ENCODE measurements around the gene HBD.
"Not testable (repeated sequence)": the region's sequence is repeated elsewhere in the genome, so short reads cannot be mapped to it uniquely, and the experiment has no call there.

Gene HBD

GRCh38 chr11:5252919-5253265 lies 18.6 kb upstream of the HBD start:
- no peak for DNase-seq

GRCh38 chr11:5252192-5252918 lies 18.1 kb upstream of the HBD start:
- no peak for DNase-seq

- DNase-seq = no peak
Observed at GRCh38 chr11:5251746-5252145, 17.5 kb upstream of the HBD start.

- no peak for DNase-seq
Observed at GRCh38 chr11:5250543-5251204, 16.4 kb upstream of the HBD start.

GRCh38 chr11:5249807-5250396 lies 15.6 kb upstream of the HBD start, which contains the start of gene HBG1:
Gene HBG1, minus strand, starts transcription at chr11:5249857. Its CDS starts 53 bp downstream, at chr11:5249804.
- DNase-seq = not testable (repeated sequence)

GRCh38 chr11:5248498-5248897 lies 14.2 kb upstream of the HBD start:
- not testable (repeated sequence) for DNase-seq

- no peak for DNase-seq
Observed at GRCh38 chr11:5247472-5248192, 13.3 kb upstream of the HBD start.

GRCh38 chr11:5246772-5247471 lies 12.6 kb upstream of the HBD start:
- no peak for DNase-seq

- no peak for DNase-seq
Observed at GRCh38 chr11:5245155-5245554, 10.9 kb upstream of the HBD start.

GRCh38 chr11:5243816-5244180 lies 9.5 kb upstream of the HBD start:
- DNase-seq = no peak

- no peak for DNase-seq
Observed at GRCh38 chr11:5242933-5243815, 8.9 kb upstream of the HBD start.

GRCh38 chr11:5242208-5242607 lies 7.9 kb upstream of the HBD start:
- no peak for DNase-seq

- DNase-seq = no peak
Observed at GRCh38 chr11:5241458-5241857, 7.2 kb upstream of the HBD start.

- DNase-seq = no peak
Observed at GRCh38 chr11:5240458-5240857, 6.2 kb upstream of the HBD start.

GRCh38 chr11:5240056-5240455 lies 5.8 kb upstream of the HBD start:
- DNase-seq = no peak

GRCh38 chr11:5239046-5239445 lies 4.8 kb upstream of the HBD start:
- no peak for DNase-seq

- DNase-seq = no peak
Observed at GRCh38 chr11:5238486-5238885, 4.2 kb upstream of the HBD start.

- DNase-seq = no peak
Observed at GRCh38 chr11:5237420-5237819, 3.1 kb upstream of the HBD start.

- DNase-seq = no peak
Observed at GRCh38 chr11:5235364-5236095, 1.2 kb upstream of the HBD start.

- DNase-seq = no peak
Observed at GRCh38 chr11:5233307-5233706, 976 bp downstream of the HBD start.

GRCh38 chr11:5232821-5233220 lies 1.5 kb downstream of the HBD start:
- DNase-seq = no peak

All from fibroblast of skin of back (primary cell).